Esophagus muscularis mucosa (tissue), 4 donors: ENCODE data around the gene PYGL. TPM values are rescaled to one million over a fixed set of nuclear protein-coding genes. Genes with fewer than 3 reads are reported as not detected.

ENCODE experiments used
- DNase-seq: peaks from one replicate; pipeline ENCODE4 v3.0.0-alpha.2; 2017; ENCODE audit errors: extremely low spot score
- H3K27ac ChIP-seq, 4 donors: fragments of 200-600 bp; sonication (generic); replicated peaks in 1 of 4; 1 replicate in 3 of 4; 2 replicates in 1 of 4; pipeline ENCODE4 v1.5.1; 2016 to 2019; ENCODE audit warnings: mild to moderate bottlenecking in 1 of 4
- H3K27me3 ChIP-seq, 4 donors: fragments of 200-600 bp; sonication (generic); one replicate each; pipeline versions ENCODE4 v1.5.1 to v1.6.0; 2016 to 2019
- H3K36me3 ChIP-seq, 4 donors: fragments of 200-600 bp; sonication (generic); one replicate each; pipeline ENCODE4 v1.5.1; 2016 to 2019
- H3K4me1 ChIP-seq, 4 donors: fragments of 200-600 bp; sonication (generic); one replicate each; pipeline ENCODE4 v1.5.1; 2016 to 2019
- H3K4me3 ChIP-seq, 4 donors: fragments of 200-600 bp; sonication (generic); 1 replicate in 2 of 4; 2 replicates in 2 of 4; pipeline ENCODE4 v1.5.1; 2016 to 2019; ENCODE audit warnings: mild to moderate bottlenecking in 4 of 4, moderate library complexity in 1 of 4
- H3K9me3 ChIP-seq, 4 donors: fragments of 200-600 bp; sonication (generic); 1 replicate in 3 of 4; 2 replicates in 1 of 4; pipeline ENCODE4 v1.5.1; 2016 to 2019
- CTCF ChIP-seq, 3 experiments: fragments of 200-600 bp in 2 of 3; fragments of 450-650 bp in 1 of 3; sonication (generic) in 2 of 3; IDR thresholded peaks; one replicate each; pipeline ENCODE4 v1.5.1; 2017 to 2019; ENCODE audit warnings: antibody characterized with exemption in 3 of 3, mild to moderate bottlenecking in 2 of 3, moderate library complexity in 1 of 3
- EP300 ChIP-seq: sonication (generic); formaldehyde crosslinking; IDR thresholded peaks from one replicate; pipeline ENCODE4 v1.6.1; 2017; ENCODE audit warnings: antibody characterized with exemption
- POLR2A ChIP-seq: fragments of 450-650 bp; IDR thresholded peaks from one replicate; pipeline ENCODE4 v1.6.1; 2017; ENCODE audit warnings: antibody characterized with exemption, moderate library complexity, mild to moderate bottlenecking, low read depth
- POLR2AphosphoS5 ChIP-seq, 2 donors: sonication (generic); formaldehyde crosslinking; IDR thresholded peaks; one replicate each; pipeline ENCODE4 v1.6.1; 2017; ENCODE audit warnings: antibody characterized with exemption in 2 of 2
- WGBS: methylation state at CpG from one replicate; pipeline ENCODE4 v1.1.5; 2018; 5-methylcytosine and 5-hydroxymethylcytosine counted together
- intact Hi-C: fragments of 100-400 bp; cut with DNase I; formaldehyde crosslinking; loops from one replicate; pipeline ENCODE4 v1.15.1; 2023
- total RNA-seq, 4 donors: library from RNA; depleted of rRNA; stranded (reverse); fragments of >200 nt; gene quantifications; one replicate each; pipeline versions ENCODE4 v1.1.0 to v1.2.1, GENCODE V29; 2016

PYGL gene
- total RNA-seq, 4 donors from 2014 or later: 15.0 to 28.5 (median 20.6) TPM

GRCh38 chr14:50929506-50929905, 14.8 kb downstream of the PYGL start:
- Histone ChIP-seq H3K9me3 (no peaks in the 10 kb centered on the region), H3K36me3 (peaks cover 0 to 48% (median 15%) of the 10 kb centered on the region in 4 donors), H3K4me1 (no peaks in the 10 kb centered on the region), H3K27ac (no peak overlapping the region), H3K4me3 (no peak overlapping the region), H3K27me3 (no peaks in the 10 kb centered on the region)
- no peak for TF ChIP-seq POLR2A
- TF ChIP-seq POLR2AphosphoS5 (IDR thresholded peaks at IDR 0.05): no peak
- no peak for TF ChIP-seq CTCF (IDR thresholded peaks at IDR 0.05)
- TF ChIP-seq EP300: no peak
- intact Hi-C loops: no loop called here
- no peak for DNase-seq
- 91% methylated on average over 2 of the region's 2 CpGs for WGBS

- WGBS: 87% methylated on average over 6 of the region's 6 CpGs
- H3K36me3 ChIP-seq: peaks cover 0 to 46% (median 19%) of the 10 kb centered on the region in 4 donors
- peak; percentile 80 for DNase-seq
These were observed 16.2 kb downstream of the PYGL start for GRCh38 chr14:50928002-50928635.

GRCh38 chr14:50926851-50927386, 17.4 kb downstream of the PYGL start:
- H3K36me3 ChIP-seq: peaks cover 0 to 49% (median 22%) of the 10 kb centered on the region in 4 donors

More at GRCh38 chr14:50928002-50928635, 16.2 kb downstream of the PYGL start:
- TF ChIP-seq POLR2A (no peak), POLR2AphosphoS5 (IDR thresholded peaks at IDR 0.05) (no peak), CTCF (IDR thresholded peaks at IDR 0.05) (no peak), EP300 (no peak)
- H3K4me3 ChIP-seq: no peak overlapping the region
- H3K9me3 ChIP-seq: no peaks in the 10 kb centered on the region
- H3K4me1 ChIP-seq: no peaks in the 10 kb centered on the region
- no peaks in the 10 kb centered on the region for H3K27me3 ChIP-seq
- intact Hi-C loops: no loop called here
- H3K27ac ChIP-seq: no peak overlapping the region

GRCh38 chr14:50924843-50925242, 19.4 kb downstream of the PYGL start:
- H3K27ac ChIP-seq: no peak overlapping the region
- peaks cover 0 to 42% (median 16%) of the 10 kb centered on the region in 4 donors for H3K36me3 ChIP-seq
- 81% methylated on average over 4 of the region's 4 CpGs for WGBS
- intact Hi-C loops: no loop called here
- TF ChIP-seq POLR2AphosphoS5 (IDR thresholded peaks at IDR 0.05) (no peak), POLR2A (no peak), CTCF (IDR thresholded peaks at IDR 0.05) (no peak), EP300 (no peak)
- H3K9me3 ChIP-seq: no peaks in the 10 kb centered on the region
- peaks cover 0 to 8% (median 0%) of the 10 kb centered on the region in 4 donors for H3K4me1 ChIP-seq
- H3K4me3 ChIP-seq: no peak overlapping the region
- no peak for DNase-seq
- no peaks in the 10 kb centered on the region for H3K27me3 ChIP-seq

More at GRCh38 chr14:50926851-50927386, 17.4 kb downstream of the PYGL start:
- no peak for TF ChIP-seq CTCF (IDR thresholded peaks at IDR 0.05)
- TF ChIP-seq POLR2AphosphoS5 (IDR thresholded peaks at IDR 0.05): no peak
- no peak for TF ChIP-seq POLR2A
- TF ChIP-seq EP300: no peak
- Histone ChIP-seq H3K9me3 (no peaks in the 10 kb centered on the region), H3K4me3 (no peak overlapping the region), H3K4me1 (no peaks in the 10 kb centered on the region), H3K27ac (no peak overlapping the region), H3K27me3 (no peaks in the 10 kb centered on the region)
- intact Hi-C loops: no loop called here
- WGBS: 76% methylated on average over 3 of the region's 3 CpGs
- DNase-seq: peak; percentile 62
